Panc1 (cell line): Measurements from ENCODE around the gene SPECC1. TPM values are rescaled to one million over a fixed set of nuclear protein-coding genes. Genes with fewer than 3 reads are reported as not detected.

ENCODE experiments used
- ATAC-seq: fragments of 200-7000 bp; cut with Tn5 transposase; 2 replicates; pipeline ENCODE4 v1.9.1; 2020; ENCODE audit warnings: mild to moderate bottlenecking, moderate library complexity
- BruUV-seq: library from RNA; stranded (reverse); fragments of 400-500 nt; replicated peaks from 2 replicates; lab custom pipeline; 2021; lab: Mats Ljungman, UMichigan
- CTCF ChIA-PET: fragments of 300-600 bp; sonication (Branson Sonifier 250); formaldehyde crosslinking; loops from one replicate; lab custom pipeline; 2022; ENCODE audit warnings: antibody characterized with exemption; lab: Charles Lee
- POLR2A ChIA-PET: fragments of 300-600 bp; sonication (Branson Sonifier 250); formaldehyde crosslinking; loops from one replicate; lab custom pipeline; 2022; ENCODE audit warnings: antibody characterized with exemption; lab: Charles Lee
- DNase-seq: peaks from one replicate; pipeline ENCODE4 v3.0.0-alpha.2; 2010; ENCODE audit warnings: low read depth, low spot score
- H3K27ac ChIP-seq: 2 replicates; pipeline ENCODE4 v1.5.1; 2011; ENCODE audit warnings: mild to moderate bottlenecking, low read length, inconsistent platforms
- H3K27me3 ChIP-seq: fragments of 200-500 bp; sonication (Bioruptor generic); 2 replicates; pipeline ENCODE4 v1.6.0; 2014; ENCODE audit warnings: low read length, inconsistent platforms; ENCODE audit not compliant: control insufficient read depth, insufficient read depth
- H3K36me3 ChIP-seq: fragments of 200-500 bp; sonication (Bioruptor generic); 2 replicates; pipeline ENCODE4 v1.5.1; 2014; ENCODE audit warnings: inconsistent platforms, mild to moderate bottlenecking, low read length, moderate library complexity; ENCODE audit not compliant: control insufficient read depth, insufficient read depth
- H3K4me1 ChIP-seq: 2 replicates; pipeline ENCODE4 v1.5.1; 2011; ENCODE audit warnings: inconsistent platforms, mild to moderate bottlenecking, low read length, moderate library complexity; ENCODE audit not compliant: control insufficient read depth, insufficient read depth
- H3K4me3 ChIP-seq, 2 experiments: 2 replicates each; pipeline ENCODE4 v1.5.1; 2011 to 2012; ENCODE audit warnings: low read depth in 2 of 2, low read length in 2 of 2, mild to moderate bottlenecking in 2 of 2, inconsistent platforms in 1 of 2, moderate library complexity in 1 of 2
- H3K9me3 ChIP-seq: fragments of 200-500 bp; sonication (Bioruptor generic); 2 replicates; pipeline ENCODE4 v1.5.1; 2014; ENCODE audit warnings: low read depth, mild to moderate bottlenecking, inconsistent platforms, low read length, moderate library complexity; ENCODE audit not compliant: control insufficient read depth, insufficient read depth
- POLR2AphosphoS5 ChIP-seq: IDR thresholded peaks from 2 replicates; pipeline ENCODE4 v1.6.1; 2012; ENCODE audit warnings: mild to moderate bottlenecking, low read depth, low read length, moderate library complexity
- REST ChIP-seq, 2 experiments: IDR thresholded peaks; 2 replicates each; pipeline ENCODE4 v1.6.1; 2011 to 2012; ENCODE audit warnings: low read depth in 2 of 2, control low read depth in 1 of 2, low read length in 1 of 2, mild to moderate bottlenecking in 1 of 2, moderate library complexity in 1 of 2; ENCODE audit not compliant: insufficient read depth in 1 of 2
- SIN3A ChIP-seq: IDR thresholded peaks from 2 replicates; pipeline ENCODE4 v1.6.1; 2012; ENCODE audit warnings: low read depth, mild to moderate bottlenecking, low read length, moderate library complexity, borderline replicate concordance; ENCODE audit not compliant: insufficient read depth
- TCF7L2 ChIP-seq: IDR thresholded peaks from 2 replicates; pipeline ENCODE4 v1.6.1; 2011; ENCODE audit warnings: mild to moderate bottlenecking, low read depth, low read length, inconsistent platforms
- in situ Hi-C: cut with HindIII; loops from 2 replicates; pipeline ENCODE4 v1.10.0; 2016; ENCODE audit warnings: low sequenced_read_pairs, low pct_unique_long_range_greater_than_20kb
- intact Hi-C: fragments of 100-400 bp; cut with micrococcal nuclease; formaldehyde crosslinking; loops from one replicate; pipeline ENCODE4 v1.10.0; 2022; ENCODE audit not compliant: unreplicated experiment
- total RNA-seq: library from RNA; stranded (reverse); gene quantifications from one replicate; pipeline ENCODE4 v1.2.1, GENCODE V29; 2021; ENCODE audit not compliant: unreplicated experiment
- TF ChIP-seq, protein P1 (sequence below): fragments of 450-650 bp; IDR thresholded peaks from 2 replicates; pipeline ENCODE4 v1.5.1; 2017; ENCODE audit warnings: mild to moderate bottlenecking

The SPECC1 gene
- total RNA-seq, 1 experiment from 2014 or later = 80.8 TPM

- intact Hi-C loops (no loop called here), in situ Hi-C loops (no loop called here)
- no peak for DNase-seq
- BruUV-seq = no TSS peak
- Histone ChIP-seq H3K9me3 (no peaks in the 10 kb centered on the region), H3K27ac (peak overlapping the region; percentile 63), H3K4me3 (no peak overlapping the region), H3K36me3 (no peaks in the 10 kb centered on the region), H3K27me3 (no peaks in the 10 kb centered on the region), H3K4me1 (peaks cover 3% of the 10 kb centered on the region)
- no peak for TF ChIP-seq POLR2AphosphoS5
- TF ChIP-seq TCF7L2 = no peak
- TF ChIP-seq SIN3A = no peak
- no peak for TF ChIP-seq REST (IDR thresholded peaks at IDR 0.05; ENCODE audit: insufficient read depth in 1 of 2, low read depth in 2 of 2, low read length in 1 of 2)
- TF ChIP-seq, protein P1, sequence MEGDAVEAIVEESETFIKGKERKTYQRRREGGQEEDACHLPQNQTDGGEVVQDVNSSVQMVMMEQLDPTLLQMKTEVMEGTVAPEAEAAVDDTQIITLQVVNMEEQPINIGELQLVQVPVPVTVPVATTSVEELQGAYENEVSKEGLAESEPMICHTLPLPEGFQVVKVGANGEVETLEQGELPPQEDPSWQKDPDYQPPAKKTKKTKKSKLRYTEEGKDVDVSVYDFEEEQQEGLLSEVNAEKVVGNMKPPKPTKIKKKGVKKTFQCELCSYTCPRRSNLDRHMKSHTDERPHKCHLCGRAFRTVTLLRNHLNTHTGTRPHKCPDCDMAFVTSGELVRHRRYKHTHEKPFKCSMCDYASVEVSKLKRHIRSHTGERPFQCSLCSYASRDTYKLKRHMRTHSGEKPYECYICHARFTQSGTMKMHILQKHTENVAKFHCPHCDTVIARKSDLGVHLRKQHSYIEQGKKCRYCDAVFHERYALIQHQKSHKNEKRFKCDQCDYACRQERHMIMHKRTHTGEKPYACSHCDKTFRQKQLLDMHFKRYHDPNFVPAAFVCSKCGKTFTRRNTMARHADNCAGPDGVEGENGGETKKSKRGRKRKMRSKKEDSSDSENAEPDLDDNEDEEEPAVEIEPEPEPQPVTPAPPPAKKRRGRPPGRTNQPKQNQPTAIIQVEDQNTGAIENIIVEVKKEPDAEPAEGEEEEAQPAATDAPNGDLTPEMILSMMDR = no peak
- ChIA-PET POLR2A (no interaction called here), CTCF (no interaction called here)
- ATAC-seq = no peak
Measured at GRCh38 chr17:20084621-20085282, 75.6 kb downstream of the SPECC1 start.

GRCh38 chr17:20085283-20085845 is 76.2 kb downstream of the SPECC1 start:
- H3K4me3 ChIP-seq = no peak overlapping the region
- BruUV-seq = no TSS peak
- POLR2A ChIA-PET = no interaction called here
- in situ Hi-C loops (no loop called here), intact Hi-C loops (no loop called here)
- H3K27me3 ChIP-seq = no peaks in the 10 kb centered on the region
- no peaks in the 10 kb centered on the region for H3K36me3 ChIP-seq
- no peaks in the 10 kb centered on the region for H3K9me3 ChIP-seq
- DNase-seq (no peak), ATAC-seq (no peak)
- no peak overlapping the region; the same call in 1 of the 2 replicates for H3K27ac ChIP-seq
- peaks cover 5% of the 10 kb centered on the region for H3K4me1 ChIP-seq
- CTCF ChIA-PET = no interaction called here
- TF ChIP-seq POLR2AphosphoS5 (no peak), TCF7L2 (no peak), SIN3A (no peak), REST (IDR thresholded peaks at IDR 0.05; ENCODE audit: insufficient read depth in 1 of 2, low read depth in 2 of 2, low read length in 1 of 2) (no peak)
- TF ChIP-seq, protein P1 = no peak
